C4-2B (cell line): ENCODE measurements around the gene KDM3B.

Experiments used
- ZFX ChIP-seq: fragments of 450-650 bp; IDR thresholded peaks from 2 replicates; pipeline ENCODE4 v1.6.1; 2017
- TF ChIP-seq, protein P1 (sequence below): fragments of 450-650 bp; conservative IDR thresholded peaks from 2 replicates; pipeline ENCODE4 v1.5.1; 2017; ENCODE audit warnings: mild to moderate bottlenecking

DNA sequence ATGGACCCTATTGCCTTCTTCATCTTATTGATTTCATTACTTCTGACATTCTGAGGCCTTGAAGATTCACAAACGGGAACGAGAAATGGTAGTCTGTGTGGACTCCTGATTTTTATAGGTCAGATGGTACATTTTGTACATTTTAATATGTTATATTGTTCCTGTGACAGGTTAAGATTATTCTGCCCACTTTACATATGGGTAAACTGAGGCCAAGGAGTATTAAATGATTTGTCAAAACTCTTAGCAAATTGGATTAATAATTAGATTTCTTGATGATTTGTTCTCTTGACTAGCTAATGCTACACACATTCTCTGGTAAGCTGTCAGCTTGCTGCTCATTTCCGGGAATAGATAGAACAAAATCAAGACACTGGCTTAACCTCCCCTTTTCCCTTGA is 12.5 kb upstream of the KDM3B start:
- TF ChIP-seq, protein P1, sequence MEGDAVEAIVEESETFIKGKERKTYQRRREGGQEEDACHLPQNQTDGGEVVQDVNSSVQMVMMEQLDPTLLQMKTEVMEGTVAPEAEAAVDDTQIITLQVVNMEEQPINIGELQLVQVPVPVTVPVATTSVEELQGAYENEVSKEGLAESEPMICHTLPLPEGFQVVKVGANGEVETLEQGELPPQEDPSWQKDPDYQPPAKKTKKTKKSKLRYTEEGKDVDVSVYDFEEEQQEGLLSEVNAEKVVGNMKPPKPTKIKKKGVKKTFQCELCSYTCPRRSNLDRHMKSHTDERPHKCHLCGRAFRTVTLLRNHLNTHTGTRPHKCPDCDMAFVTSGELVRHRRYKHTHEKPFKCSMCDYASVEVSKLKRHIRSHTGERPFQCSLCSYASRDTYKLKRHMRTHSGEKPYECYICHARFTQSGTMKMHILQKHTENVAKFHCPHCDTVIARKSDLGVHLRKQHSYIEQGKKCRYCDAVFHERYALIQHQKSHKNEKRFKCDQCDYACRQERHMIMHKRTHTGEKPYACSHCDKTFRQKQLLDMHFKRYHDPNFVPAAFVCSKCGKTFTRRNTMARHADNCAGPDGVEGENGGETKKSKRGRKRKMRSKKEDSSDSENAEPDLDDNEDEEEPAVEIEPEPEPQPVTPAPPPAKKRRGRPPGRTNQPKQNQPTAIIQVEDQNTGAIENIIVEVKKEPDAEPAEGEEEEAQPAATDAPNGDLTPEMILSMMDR = no peak
- no peak for TF ChIP-seq ZFX
